ENCODE data around the gene RUVBL1. TPM values are rescaled to one million over a fixed set of nuclear protein-coding genes. Genes with fewer than 3 reads are reported as not detected.

RUVBL1 gene
- total and polyA plus RNA-seq, 2 of the 4 experiments (the other 2 are of a cell fraction), result 68.7 to 83.3 TPM

- Histone ChIP-seq H3K56ac (ENCODE audit: extremely low read depth, insufficient read depth, low read length) (no peak overlapping the region), H4K20me1 (ENCODE audit: insufficient read depth, low read length) (no peaks in the 10 kb centered on the region), H2BK5ac (ENCODE audit: low read depth, low read length, poor library complexity, severe bottlenecking) (no peak overlapping the region), H3K4me1 (ENCODE audit: control insufficient read depth, insufficient read depth, low read length) (no peaks in the 10 kb centered on the region; the same call in 1 of the 2 replicates), H3K27ac (ENCODE audit: insufficient read depth, low read length) (no peak overlapping the region), H3K9ac (ENCODE audit: low read depth, low read length) (no peak overlapping the region), H3K79me1 (ENCODE audit: low read depth in 1 of 2, low read length in 2 of 2) (no peaks in the 10 kb centered on the region), H3K18ac (ENCODE audit: low read depth, low read length) (no peak overlapping the region), H3K27me3 (ENCODE audit: control insufficient read depth, insufficient read depth, low read length) (peaks cover 5% of the 10 kb centered on the region), H3K4me2 (ENCODE audit: low read depth, low read length) (no peak overlapping the region), H2BK20ac (ENCODE audit: low read depth, low read length) (no peak overlapping the region), H3K9me3 (ENCODE audit: control insufficient read depth, insufficient read depth, low read length) (no peaks in the 10 kb centered on the region), H2BK15ac (ENCODE audit: low read depth, low read length) (no peak overlapping the region), H4K5ac (ENCODE audit: low read depth, low read length) (no peak overlapping the region), H3K14ac (replicated peaks; ENCODE audit: low read depth, low read length) (no peak overlapping the region), H3K23ac (ENCODE audit: low read depth, low read length) (no peak overlapping the region), H4K91ac (ENCODE audit: insufficient read depth, low read depth, low read length) (no peak overlapping the region), H2BK120ac (ENCODE audit: low read depth, low read length) (no peak overlapping the region), H3K4me3 (ENCODE audit: insufficient read depth, low read depth, low read length) (no peak overlapping the region), H4K8ac (ENCODE audit: low read depth in 2 of 2, low read length in 2 of 2) (no peak overlapping the region), H3K9me1 (ENCODE audit: insufficient read depth, low read length) (peaks cover 8% of the 10 kb centered on the region; the same call in 1 of the 2 replicates), H2AK9ac (replicated peaks; ENCODE audit: low read depth, low read length, poor library complexity) (no peak overlapping the region), H2AK5ac (ENCODE audit: low read depth, low read length) (no peak overlapping the region), H3K4ac (ENCODE audit: low read depth, low read length) (no peak overlapping the region), H3K36me3 (ENCODE audit: control insufficient read depth, insufficient read depth, low read length) (no peaks in the 10 kb centered on the region), H2AFZ (replicated peaks; ENCODE audit: low read length, poor library complexity) (no peak overlapping the region)
- ATAC-seq (ENCODE audit: low read depth), result peak; percentile 27; the same call in 1 of the 2 replicates
- DNase-seq, result no peak
- CTCF ChIA-PET, result no interaction called here
- no TSS peak for BruUV-seq (replicated peaks)
- intact Hi-C loops (cut with micrococcal nuclease) (no loop called here), dilution Hi-C loops (cut with HindIII; ENCODE audit: low sequenced_read_pairs, unreplicated experiment) (no loop called here), in situ Hi-C loops (cut with MboI; ENCODE audit: low sequenced_read_pairs) (no loop called here)
- no CpG with 5 or more reads among the region's 5 CpGs for WGBS, 2 experiments (ENCODE audit: extremely low coverage in 2 of 2, insufficient read length in 1 of 2)
- POLR2A ChIA-PET (ENCODE audit: unreplicated experiment), result no interaction called here
- TF ChIP-seq FOS (IDR thresholded peaks at IDR 0.05; ENCODE audit: low read depth, low read length), result no peak
- TF ChIP-seq RCOR1 (IDR thresholded peaks at IDR 0.05; ENCODE audit: insufficient replicate concordance, low read length), result no peak
- no peak for TF ChIP-seq MAFK (IDR thresholded peaks at IDR 0.05; ENCODE audit: low read depth, low read length)
- TF ChIP-seq NFE2L2 (IDR thresholded peaks at IDR 0.05; ENCODE audit: low read depth, low read length), result no peak
- TF ChIP-seq POLR2A (IDR thresholded peaks at IDR 0.05; ENCODE audit: low read depth, low read length), result no peak
- no peak for TF ChIP-seq CTCF (conservative IDR thresholded peaks at IDR 0.05; ENCODE audit: low read depth, low read length)
- no peak for TF ChIP-seq BHLHE40 (IDR thresholded peaks at IDR 0.05; ENCODE audit: low read depth, low read length)
- TF ChIP-seq USF2 (IDR thresholded peaks at IDR 0.05; ENCODE audit: low read depth, low read length), result no peak
- TF ChIP-seq SMC3 (IDR thresholded peaks at IDR 0.05; ENCODE audit: low read depth, low read length), result no peak
- TF ChIP-seq RFX5 (IDR thresholded peaks at IDR 0.05; ENCODE audit: low read depth, low read length), result no peak
- no peak for TF ChIP-seq CHD1 (IDR thresholded peaks at IDR 0.05; ENCODE audit: low read depth, low read length)
These were observed 21.0 kb upstream of the RUVBL1 start for GRCh38 chr3:128144512-128145187.

Data from IMR-90 (cell line).